Type B pancreatic cell (in vitro differentiated cells): Measurements from ENCODE around the gene PIGN. TPM values are rescaled to one million over a fixed set of nuclear protein-coding genes. Genes with fewer than 3 reads are reported as not detected.

Experiments
- DNase-seq: peaks from one replicate; pipeline ENCODE4 v3.0.0; 2021; ENCODE audit warnings: mixed read lengths; ENCODE audit not compliant: unreplicated experiment; ENCODE audit errors: extremely low spot score
- H3K27ac Mint-ChIP-seq: 2 replicates; pipeline ENCODE4 v1.8.0; 2021; ENCODE audit warnings: mild to moderate bottlenecking, mixed read lengths
- H3K27me3 Mint-ChIP-seq: 2 replicates; pipeline ENCODE4 v1.8.0; 2021; ENCODE audit warnings: mixed read lengths
- H3K36me3 Mint-ChIP-seq: 2 replicates; pipeline ENCODE4 v1.8.0; 2021; ENCODE audit warnings: mixed read lengths
- H3K4me1 Mint-ChIP-seq: one replicate; pipeline ENCODE4 v1.8.0; 2021; ENCODE audit warnings: mixed read lengths; ENCODE audit not compliant: unreplicated experiment
- H3K4me3 Mint-ChIP-seq: 2 replicates; pipeline ENCODE4 v1.8.0; 2021; ENCODE audit warnings: mild to moderate bottlenecking, mixed read lengths
- H3K9me3 Mint-ChIP-seq: 2 replicates; pipeline ENCODE4 v1.8.0; 2021; ENCODE audit warnings: mixed read lengths
- CTCF ChIP-seq: fragments of 200-600 bp; sonication (generic); conservative IDR thresholded peaks from 2 replicates; pipeline ENCODE4 v1.5.0; 2021; ENCODE audit warnings: antibody characterized with exemption, mild to moderate bottlenecking
- total RNA-seq: library from RNA; stranded (reverse); gene quantifications from 2 replicates; pipeline ENCODE4 v1.2.1, GENCODE V29; 2021; ENCODE audit warnings: low replicate concordance

PIGN gene
- total RNA-seq, 1 donor from 2014 or later = 33.8 TPM

- no peaks in the 10 kb centered on the region for H3K4me1 Mint-ChIP-seq
- no peak for TF ChIP-seq CTCF
- no peak overlapping the region for H3K27ac Mint-ChIP-seq
- peaks cover 30% of the 10 kb centered on the region for H3K36me3 Mint-ChIP-seq
- peaks cover 8% of the 10 kb centered on the region for H3K9me3 Mint-ChIP-seq
- no peaks in the 10 kb centered on the region for H3K27me3 Mint-ChIP-seq
- no peak for DNase-seq
- no peak overlapping the region for H3K4me3 Mint-ChIP-seq
These were observed 24.5 kb upstream of the PIGN start for GRCh38 chr18:62211325-62211828.

GRCh38 chr18:62210138-62210537, 23.3 kb upstream of the PIGN start:
- Mint-ChIP-seq H3K4me1 (no peaks in the 10 kb centered on the region), H3K4me3 (no peak overlapping the region), H3K9me3 (peaks cover 8% of the 10 kb centered on the region), H3K27ac (no peak overlapping the region), H3K36me3 (peaks cover 26% of the 10 kb centered on the region), H3K27me3 (no peaks in the 10 kb centered on the region)
- no peak for DNase-seq
- TF ChIP-seq CTCF = no peak

- H3K4me3 Mint-ChIP-seq = no peak overlapping the region
- no peaks in the 10 kb centered on the region for H3K27me3 Mint-ChIP-seq
- DNase-seq = no peak
- no peak overlapping the region for H3K27ac Mint-ChIP-seq
- H3K4me1 Mint-ChIP-seq = no peaks in the 10 kb centered on the region
- peaks cover 8% of the 10 kb centered on the region for H3K9me3 Mint-ChIP-seq
- peaks cover 26% of the 10 kb centered on the region for H3K36me3 Mint-ChIP-seq
- TF ChIP-seq CTCF = no peak
These were observed 22.2 kb upstream of the PIGN start for GRCh38 chr18:62209046-62209445.

GRCh38 chr18:62206593-62206992, 19.7 kb upstream of the PIGN start:
- peaks cover 20% of the 10 kb centered on the region for H3K36me3 Mint-ChIP-seq
- peaks cover 12% of the 10 kb centered on the region for H3K9me3 Mint-ChIP-seq
- TF ChIP-seq CTCF = no peak
- H3K27ac Mint-ChIP-seq = no peak overlapping the region
- H3K4me1 Mint-ChIP-seq = no peaks in the 10 kb centered on the region
- DNase-seq = no peak
- H3K27me3 Mint-ChIP-seq = no peaks in the 10 kb centered on the region
- H3K4me3 Mint-ChIP-seq = no peak overlapping the region

- H3K36me3 Mint-ChIP-seq = peaks cover 20% of the 10 kb centered on the region
- TF ChIP-seq CTCF = no peak
- no peak overlapping the region for H3K27ac Mint-ChIP-seq
- no peak for DNase-seq
- no peak overlapping the region for H3K4me3 Mint-ChIP-seq
- peaks cover 12% of the 10 kb centered on the region for H3K9me3 Mint-ChIP-seq
- no peaks in the 10 kb centered on the region for H3K4me1 Mint-ChIP-seq
- H3K27me3 Mint-ChIP-seq = no peaks in the 10 kb centered on the region
These were observed 19.0 kb upstream of the PIGN start for GRCh38 chr18:62205824-62206223.

GRCh38 chr18:62201870-62202269, 15.0 kb upstream of the PIGN start:
- no peak for TF ChIP-seq CTCF
- Mint-ChIP-seq H3K27me3 (no peaks in the 10 kb centered on the region), H3K4me3 (no peak overlapping the region), H3K4me1 (peaks cover 12% of the 10 kb centered on the region), H3K27ac (peak overlapping the region; percentile 79), H3K9me3 (peaks cover 4% of the 10 kb centered on the region), H3K36me3 (no peaks in the 10 kb centered on the region)
- no peak for DNase-seq
